ENCODE data around the gene MRE11.

Gene MRE11

GRCh38 chr11:94400839-94401772 is 92.5 kb downstream of the MRE11 start, which contains the start of gene GPR83:
TSS of gene GPR83 (minus strand) at chr11:94401419. CDS start at chr11:94401247, 172 bp downstream.
- no peak within 1 kb of the TSS for H2BK12ac ChIP-seq (ENCODE audit: low read length)
- WGBS, 2 donors (ENCODE audit: extremely low coverage in 2 of 2, insufficient read length in 2 of 2, insufficient replicate concordance in 1 of 2): no CpG with 5 or more reads among the region's 73 CpGs

GRCh38 chr11:94400457-94400838 is 93.2 kb downstream of the MRE11 start:
- Histone ChIP-seq H3K18ac (ENCODE audit: low read length) (peak overlapping the region; percentile 38), H3K14ac (ENCODE audit: low read length) (no peak overlapping the region), H3K4ac (ENCODE audit: low read length) (no peak overlapping the region), H3K9me3 (replicated peaks in 1 of 2; ENCODE audit: control insufficient read depth in 2 of 2, insufficient read depth in 1 of 2, low read depth in 1 of 2, low read length in 2 of 2) (peaks cover 0 to 2% of the 10 kb centered on the region in 2 donors), H3K27me3 (ENCODE audit: control insufficient read depth in 3 of 3, insufficient read depth in 3 of 3, low read depth in 1 of 3, low read length in 3 of 3) (peaks cover 6 to 60% (median 28%) of the 10 kb centered on the region in 3 experiments), H3K9ac (ENCODE audit: low read depth, low read length, poor library complexity) (no peak overlapping the region), H3K79me1 (ENCODE audit: low read depth, low read length) (no peaks in the 10 kb centered on the region), H2AFZ (ENCODE audit: low read length) (peak overlapping the region; percentile 83), H3K4me1 (ENCODE audit: control insufficient read depth in 2 of 2, insufficient read depth in 1 of 2, low read depth in 1 of 2, low read length in 2 of 2) (peaks cover 0 to 6% of the 10 kb centered on the region in 2 donors), H4K91ac (ENCODE audit: low read depth, low read length, poor library complexity) (no peak overlapping the region), H3K4me3 (ENCODE audit: low read length in 2 of 2) (peak overlapping the region in 1 of 2 donors; percentile 84), H2BK12ac (ENCODE audit: low read length) (no peak overlapping the region), H3K23ac (ENCODE audit: low read depth, low read length, poor library complexity) (peak overlapping the region; percentile 44), H2BK120ac (ENCODE audit: low read depth, low read length) (no peak overlapping the region), H4K8ac (ENCODE audit: low read depth, low read length) (no peak overlapping the region), H3K27ac (replicated peaks; ENCODE audit: low read length) (no peak overlapping the region), H3K4me2 (ENCODE audit: insufficient read depth, low read length, poor library complexity, severe bottlenecking) (peak overlapping the region; percentile 94), H3K36me3 (replicated peaks in 1 of 2; ENCODE audit: control insufficient read depth in 2 of 2, insufficient read depth in 2 of 2, low read length in 2 of 2) (no peaks in the 10 kb centered on the region), H2AK5ac (ENCODE audit: low read depth, low read length) (no peak overlapping the region), H2BK15ac (ENCODE audit: low read length) (no peak overlapping the region), H2BK5ac (ENCODE audit: low read length) (no peak overlapping the region)
- WGBS, 2 donors (ENCODE audit: extremely low coverage in 2 of 2, insufficient read length in 2 of 2, insufficient replicate concordance in 1 of 2): no CpG with 5 or more reads among the region's 4 CpGs
- DNase-seq (ENCODE audit: low spot score): no peak

More at GRCh38 chr11:94400839-94401772, 92.5 kb downstream of the MRE11 start, which contains the start of gene GPR83:
- H4K91ac ChIP-seq (ENCODE audit: low read depth, low read length, poor library complexity): no peak within 1 kb of the TSS
- peak within 1 kb of the TSS; percentile 83 for H2AFZ ChIP-seq (ENCODE audit: low read length)
- no peak within 1 kb of the TSS for H3K27ac ChIP-seq (replicated peaks; ENCODE audit: low read length)
- peak within 1 kb of the TSS; percentile 86 for H3K18ac ChIP-seq (ENCODE audit: low read length)
- H3K27me3 ChIP-seq (ENCODE audit: control insufficient read depth in 3 of 3, insufficient read depth in 3 of 3, low read depth in 1 of 3, low read length in 3 of 3): peaks cover 6 to 57% (median 28%) of the 10 kb centered on the region in 3 experiments
- DNase-seq (ENCODE audit: low spot score): peak; percentile 49
- peak within 1 kb of the TSS; percentile 94 for H3K4me2 ChIP-seq (ENCODE audit: insufficient read depth, low read length, poor library complexity, severe bottlenecking)
- no peaks in the 10 kb centered on the region for H3K36me3 ChIP-seq (replicated peaks in 1 of 2; ENCODE audit: control insufficient read depth in 2 of 2, insufficient read depth in 2 of 2, low read length in 2 of 2)
- peaks cover 0 to 2% of the 10 kb centered on the region in 2 donors for H3K9me3 ChIP-seq (replicated peaks in 1 of 2; ENCODE audit: control insufficient read depth in 2 of 2, insufficient read depth in 1 of 2, low read depth in 1 of 2, low read length in 2 of 2)
- peak within 1 kb of the TSS; percentile 35 to 84 for H3K4me3 ChIP-seq (ENCODE audit: low read length in 2 of 2)
- H3K4ac ChIP-seq (ENCODE audit: low read length): no peak within 1 kb of the TSS
- H2BK120ac ChIP-seq (ENCODE audit: low read depth, low read length): no peak within 1 kb of the TSS
- H4K8ac ChIP-seq (ENCODE audit: low read depth, low read length): no peak within 1 kb of the TSS
- H2BK5ac ChIP-seq (ENCODE audit: low read length): no peak within 1 kb of the TSS
- no peaks in the 10 kb centered on the region for H3K79me1 ChIP-seq (ENCODE audit: low read depth, low read length)
- H3K23ac ChIP-seq (ENCODE audit: low read depth, low read length, poor library complexity): peak within 1 kb of the TSS; percentile 44
- H3K4me1 ChIP-seq (ENCODE audit: control insufficient read depth in 2 of 2, insufficient read depth in 1 of 2, low read depth in 1 of 2, low read length in 2 of 2): peaks cover 0 to 6% of the 10 kb centered on the region in 2 donors
- peak within 1 kb of the TSS; percentile 79 for H3K9ac ChIP-seq (ENCODE audit: low read depth, low read length, poor library complexity)
- peak within 1 kb of the TSS; percentile 19 for H2BK15ac ChIP-seq (ENCODE audit: low read length)
- H2AK5ac ChIP-seq (ENCODE audit: low read depth, low read length): peak within 1 kb of the TSS; percentile 1
- no peak within 1 kb of the TSS for H3K14ac ChIP-seq (ENCODE audit: low read length)

- no peak overlapping the region for H3K4me2 ChIP-seq (ENCODE audit: insufficient read depth, low read length, poor library complexity, severe bottlenecking)
- peaks cover 6 to 64% (median 28%) of the 10 kb centered on the region in 3 experiments for H3K27me3 ChIP-seq (ENCODE audit: control insufficient read depth in 3 of 3, insufficient read depth in 3 of 3, low read depth in 1 of 3, low read length in 3 of 3)
- no peak overlapping the region for H3K4ac ChIP-seq (ENCODE audit: low read length)
- H4K8ac ChIP-seq (ENCODE audit: low read depth, low read length): no peak overlapping the region
- H3K27ac ChIP-seq (replicated peaks; ENCODE audit: low read length): no peak overlapping the region
- DNase-seq (ENCODE audit: low spot score): no peak
- no peak overlapping the region for H3K4me3 ChIP-seq (ENCODE audit: low read length in 2 of 2)
- no peaks in the 10 kb centered on the region for H3K36me3 ChIP-seq (replicated peaks in 1 of 2; ENCODE audit: control insufficient read depth in 2 of 2, insufficient read depth in 2 of 2, low read length in 2 of 2)
- no peak overlapping the region for H2BK5ac ChIP-seq (ENCODE audit: low read length)
- H3K9me3 ChIP-seq (replicated peaks in 1 of 2; ENCODE audit: control insufficient read depth in 2 of 2, insufficient read depth in 1 of 2, low read depth in 1 of 2, low read length in 2 of 2): peaks cover 0 to 2% of the 10 kb centered on the region in 2 donors
- no peak overlapping the region for H2BK15ac ChIP-seq (ENCODE audit: low read length)
- H3K79me1 ChIP-seq (ENCODE audit: low read depth, low read length): no peaks in the 10 kb centered on the region
- no peak overlapping the region for H2AK5ac ChIP-seq (ENCODE audit: low read depth, low read length)
- H4K91ac ChIP-seq (ENCODE audit: low read depth, low read length, poor library complexity): no peak overlapping the region
- H3K14ac ChIP-seq (ENCODE audit: low read length): no peak overlapping the region
- peaks cover 0 to 6% of the 10 kb centered on the region in 2 donors for H3K4me1 ChIP-seq (ENCODE audit: control insufficient read depth in 2 of 2, insufficient read depth in 1 of 2, low read depth in 1 of 2, low read length in 2 of 2)
- no CpG with 5 or more reads among the region's 4 CpGs for WGBS, 2 donors (ENCODE audit: extremely low coverage in 2 of 2, insufficient read length in 2 of 2, insufficient replicate concordance in 1 of 2)
- H2AFZ ChIP-seq (ENCODE audit: low read length): no peak overlapping the region
- no peak overlapping the region for H3K9ac ChIP-seq (ENCODE audit: low read depth, low read length, poor library complexity)
- no peak overlapping the region for H3K23ac ChIP-seq (ENCODE audit: low read depth, low read length, poor library complexity)
- no peak overlapping the region for H2BK120ac ChIP-seq (ENCODE audit: low read depth, low read length)
- no peak overlapping the region for H3K18ac ChIP-seq (ENCODE audit: low read length)
- H2BK12ac ChIP-seq (ENCODE audit: low read length): no peak overlapping the region
Measured at GRCh38 chr11:94400050-94400449, 93.6 kb downstream of the MRE11 start.

- Histone ChIP-seq H3K9me3 (replicated peaks in 1 of 2; ENCODE audit: control insufficient read depth in 2 of 2, insufficient read depth in 1 of 2, low read depth in 1 of 2, low read length in 2 of 2) (peaks cover 0 to 2% of the 10 kb centered on the region in 2 donors), H2BK5ac (ENCODE audit: low read length) (no peak overlapping the region), H4K91ac (ENCODE audit: low read depth, low read length, poor library complexity) (no peak overlapping the region), H3K79me1 (ENCODE audit: low read depth, low read length) (no peaks in the 10 kb centered on the region), H2AK5ac (ENCODE audit: low read depth, low read length) (no peak overlapping the region), H3K36me3 (replicated peaks in 1 of 2; ENCODE audit: control insufficient read depth in 2 of 2, insufficient read depth in 2 of 2, low read length in 2 of 2) (no peaks in the 10 kb centered on the region), H3K9ac (ENCODE audit: low read depth, low read length, poor library complexity) (no peak overlapping the region), H3K14ac (ENCODE audit: low read length) (no peak overlapping the region), H3K4me1 (ENCODE audit: control insufficient read depth in 2 of 2, insufficient read depth in 1 of 2, low read depth in 1 of 2, low read length in 2 of 2) (peaks cover 0 to 6% of the 10 kb centered on the region in 2 donors), H2BK12ac (ENCODE audit: low read length) (no peak overlapping the region), H4K8ac (ENCODE audit: low read depth, low read length) (no peak overlapping the region), H2AFZ (ENCODE audit: low read length) (no peak overlapping the region), H3K4me3 (ENCODE audit: low read length in 2 of 2) (no peak overlapping the region), H3K4ac (ENCODE audit: low read length) (no peak overlapping the region), H3K27me3 (ENCODE audit: control insufficient read depth in 3 of 3, insufficient read depth in 3 of 3, low read depth in 1 of 3, low read length in 3 of 3) (peaks cover 6 to 65% (median 28%) of the 10 kb centered on the region in 3 experiments), H2BK15ac (ENCODE audit: low read length) (no peak overlapping the region), H3K18ac (ENCODE audit: low read length) (no peak overlapping the region), H3K23ac (ENCODE audit: low read depth, low read length, poor library complexity) (no peak overlapping the region), H2BK120ac (ENCODE audit: low read depth, low read length) (no peak overlapping the region), H3K27ac (replicated peaks; ENCODE audit: low read length) (no peak overlapping the region), H3K4me2 (ENCODE audit: insufficient read depth, low read length, poor library complexity, severe bottlenecking) (no peak overlapping the region)
- WGBS, 2 donors (ENCODE audit: extremely low coverage in 2 of 2, insufficient read length in 2 of 2, insufficient replicate concordance in 1 of 2): no CpG with 5 or more reads among the region's 5 CpGs
- DNase-seq (ENCODE audit: low spot score): no peak
Measured at GRCh38 chr11:94398101-94398500, 95.5 kb downstream of the MRE11 start.
